ENCODE data around the gene NPR1. TPM values are rescaled to one million over a fixed set of nuclear protein-coding genes. Genes with fewer than 3 reads are reported as not detected.
"Not testable (repeated sequence)": the region's sequence is repeated elsewhere in the genome, so short reads cannot be mapped to it uniquely, and the experiment has no call there.

The NPR1 gene
- total RNA-seq, 1 experiment from 2014 or later = 3.3 TPM

- not testable (repeated sequence) for DNase-seq (ENCODE audit: extremely low read depth, low read depth)
Observed at GRCh38 chr1:153716211-153716610, 37.7 kb downstream of the NPR1 start.

- no peak for DNase-seq (ENCODE audit: extremely low read depth, low read depth)
Observed at GRCh38 chr1:153717330-153717729, 38.8 kb downstream of the NPR1 start.

GRCh38 chr1:153723687-153724086 is 45.2 kb downstream of the NPR1 start:
- DNase-seq (ENCODE audit: extremely low read depth, low read depth) = no peak

DNA sequence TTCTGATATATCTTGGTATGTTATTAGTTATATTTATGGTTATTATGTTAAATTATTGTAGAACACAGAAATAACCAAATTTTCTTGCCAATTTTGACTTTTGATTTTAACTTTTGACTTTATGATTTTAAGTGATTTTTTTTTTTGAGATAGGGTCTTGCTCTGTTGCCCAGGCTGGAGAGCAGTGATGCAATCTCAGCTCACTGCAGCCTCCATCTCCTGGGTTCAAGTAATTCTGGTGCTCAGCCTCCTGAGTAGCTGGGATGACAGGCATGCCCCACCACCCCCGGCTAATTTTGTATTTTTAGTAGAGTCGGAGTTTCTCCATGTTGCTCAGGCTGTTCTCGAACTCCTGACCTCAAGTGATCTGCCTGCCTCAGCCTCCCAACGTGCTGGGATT is 46.1 kb downstream of the NPR1 start:
- DNase-seq (ENCODE audit: extremely low read depth, low read depth) = not testable (repeated sequence)

GRCh38 chr1:153727463-153728304 is 49.2 kb downstream of the NPR1 start, which contains the start of gene INTS3:
Gene INTS3, plus strand, starts transcription at chr1:153728050. Its CDS starts 585 bp downstream, at chr1:153728635.
- DNase-seq (ENCODE audit: extremely low read depth, low read depth) = peak; percentile 100

DNA sequence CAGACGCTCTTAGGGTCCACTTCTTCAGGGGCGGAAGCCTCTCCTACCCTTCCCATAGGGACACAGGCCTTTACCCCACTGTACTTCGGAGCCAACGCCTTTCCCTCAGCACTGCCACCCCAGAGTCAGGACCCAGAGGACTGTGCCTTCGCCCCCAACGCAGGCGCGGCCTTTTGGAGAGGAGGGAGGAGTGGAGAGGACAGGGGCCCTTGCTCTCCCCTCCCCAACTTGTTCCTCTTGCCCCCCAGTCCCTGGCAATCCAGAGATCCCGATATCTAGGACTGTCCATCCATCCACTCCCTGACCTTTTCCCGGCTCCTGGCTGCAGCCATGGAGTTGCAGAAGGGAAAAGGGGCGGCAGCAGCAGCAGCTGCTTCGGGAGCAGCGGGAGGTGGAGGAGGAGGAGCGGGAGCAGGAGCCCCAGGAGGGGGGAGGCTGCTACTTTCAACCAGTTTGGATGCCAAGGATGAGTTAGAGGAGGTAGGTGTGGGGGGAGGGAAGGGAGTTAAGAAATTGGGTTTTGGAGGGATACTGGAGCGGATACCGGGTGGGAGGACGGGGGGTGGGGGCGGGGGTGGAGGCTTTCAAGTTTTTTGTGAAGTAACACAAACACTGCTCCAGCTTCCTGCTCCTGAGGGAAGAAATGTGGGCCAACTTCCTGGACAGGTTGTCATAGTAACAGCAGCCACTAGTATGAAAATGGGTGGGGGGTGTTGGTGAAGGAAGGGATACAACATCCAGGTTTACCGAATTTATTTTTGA is 50.0 kb downstream of the NPR1 start:
- no peak for DNase-seq (ENCODE audit: extremely low read depth, low read depth)

- no peak for DNase-seq (ENCODE audit: extremely low read depth, low read depth)
Observed at GRCh38 chr1:153730468-153730988, 52.0 kb downstream of the NPR1 start.

DNA sequence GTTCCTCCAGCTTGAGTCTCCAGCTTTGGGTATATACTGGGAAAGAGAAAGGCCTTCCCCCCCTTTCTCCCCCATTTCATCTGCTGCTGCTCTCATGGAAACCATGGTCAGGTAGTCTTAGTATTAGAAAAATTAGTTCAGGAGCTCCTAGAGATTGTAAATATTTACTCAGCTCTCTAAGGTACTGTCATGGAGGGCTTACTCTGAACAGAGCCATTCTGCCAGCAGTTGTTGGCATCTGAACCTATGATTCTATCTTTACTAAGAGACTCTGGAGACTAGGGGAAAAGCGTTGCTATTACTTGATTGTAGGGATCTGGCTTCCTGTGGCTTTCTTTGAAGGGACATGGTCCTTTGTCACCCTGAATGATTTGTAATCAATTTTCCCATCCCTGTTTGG is 55.5 kb downstream of the NPR1 start:
- no peak for DNase-seq (ENCODE audit: extremely low read depth, low read depth)

GRCh38 chr1:153734396-153735089 is 56.1 kb downstream of the NPR1 start:
- DNase-seq (ENCODE audit: extremely low read depth, low read depth) = no peak

- no peak for DNase-seq (ENCODE audit: extremely low read depth, low read depth)
Observed at GRCh38 chr1:153735090-153735420, 56.6 kb downstream of the NPR1 start.

GRCh38 chr1:153741986-153742385 is 63.5 kb downstream of the NPR1 start:
- no peak for DNase-seq (ENCODE audit: extremely low read depth, low read depth)

GRCh38 chr1:153742411-153743142 is 64.1 kb downstream of the NPR1 start:
- DNase-seq (ENCODE audit: extremely low read depth, low read depth) = no peak

Small RNA genes lying within 50 kb of the gene (small RNA-seq; reads per million reads assigned to genes)
- gene MIR8083 = 0 reads per million in 2 experiments
- 0 reads per million in 2 experiments for gene RF00019
- 0 reads per million in 2 experiments for gene RN7SL372P

Other genes starting within 250 kb of the NPR1 start
- gene S100A7, start 218.0 kb upstream of the NPR1 start, total RNA-seq (2014; rRNA removed; shearing (Covaris generic)) = not detected in 2 replicates
- 743 and 832 TPM in 2 replicates for gene S100A6, start 142.7 kb upstream of the NPR1 start, total RNA-seq (2014; rRNA removed; shearing (Covaris generic))
- 0.30 TPM in 1 of 2 replicates, not detected in the other for gene S100A5, start 137.8 kb upstream of the NPR1 start, total RNA-seq (2014; rRNA removed; shearing (Covaris generic))
- gene S100A4, start 132.9 kb upstream of the NPR1 start, total RNA-seq (2014; rRNA removed; shearing (Covaris generic)) = 201 and 238 TPM in 2 replicates
- 1.1 and 3.4 TPM in 2 replicates for gene S100A3, start 129.4 kb upstream of the NPR1 start, total RNA-seq (2014; rRNA removed; shearing (Covaris generic))
- 4.0 and 5.6 TPM in 2 replicates for gene S100A2, start 112.8 kb upstream of the NPR1 start, total RNA-seq (2014; rRNA removed; shearing (Covaris generic))
- 96.5 and 101 TPM in 2 replicates for gene S100A16, start 65.6 kb upstream of the NPR1 start, total RNA-seq (2014; rRNA removed; shearing (Covaris generic))
- not detected in 2 replicates for gene S100A14, start 62.4 kb upstream of the NPR1 start, total RNA-seq (2014; rRNA removed; shearing (Covaris generic))
- 74.4 and 99.7 TPM in 2 replicates for gene S100A13, start 51.2 kb upstream of the NPR1 start, total RNA-seq (2014; rRNA removed; shearing (Covaris generic))
- not detected in 2 replicates for gene S100A1, start 50.3 kb upstream of the NPR1 start, total RNA-seq (2014; rRNA removed; shearing (Covaris generic))
- 82.8 and 101 TPM in 2 replicates for gene CHTOP, start 44.6 kb upstream of the NPR1 start, total RNA-seq (2014; rRNA removed; shearing (Covaris generic))
- 72.9 and 80.0 TPM in 2 replicates for gene SNAPIN, start 20.0 kb upstream of the NPR1 start, total RNA-seq (2014; rRNA removed; shearing (Covaris generic))
- gene ILF2, start 7.7 kb upstream of the NPR1 start, total RNA-seq (2014; rRNA removed; shearing (Covaris generic)) = 294 and 315 TPM in 2 replicates
- gene INTS3, start 49.4 kb downstream of the NPR1 start, total RNA-seq (2014; rRNA removed; shearing (Covaris generic)) = 36.3 and 46.6 TPM in 2 replicates
- gene SLC27A3, start 96.7 kb downstream of the NPR1 start, total RNA-seq (2014; rRNA removed; shearing (Covaris generic)) = 0.69 and 1.2 TPM in 2 replicates
- 8.8 TPM in 2 replicates for gene GATAD2B, start 244.3 kb downstream of the NPR1 start, total RNA-seq (2014; rRNA removed; shearing (Covaris generic))